Colonic mucosa (tissue), 4 donors: ENCODE data around the gene STK32C. TPM values are rescaled to one million over a fixed set of nuclear protein-coding genes. Genes with fewer than 3 reads are reported as not detected.
"Not testable (repeated sequence)": the region's sequence is repeated elsewhere in the genome, so short reads cannot be mapped to it uniquely, and the experiment has no call there.

Experiments
- DNase-seq: peaks from one replicate; pipeline ENCODE4 v3.0.0-alpha.2; 2020
- H3K27ac ChIP-seq: fragments of 200-600 bp; one replicate; pipeline ENCODE4 v1.8.0; 2021
- H3K27me3 ChIP-seq: fragments of 200-600 bp; one replicate; pipeline ENCODE4 v1.8.0; 2021
- H3K36me3 ChIP-seq: fragments of 200-600 bp; one replicate; pipeline ENCODE4 v1.8.0; 2021
- H3K4me1 ChIP-seq: fragments of 200-600 bp; one replicate; pipeline ENCODE4 v1.8.0; 2021; ENCODE audit warnings: mild to moderate bottlenecking
- H3K4me3 ChIP-seq: fragments of 200-600 bp; one replicate; pipeline ENCODE4 v1.8.0; 2021
- H3K9ac ChIP-seq, 2 donors: one replicate each; pipeline ENCODE4 v1.7.0; 2013; ENCODE audit warnings: control low read depth in 2 of 2, low read depth in 2 of 2, low read length in 2 of 2
- H3K9me3 ChIP-seq: fragments of 200-600 bp; one replicate; pipeline ENCODE4 v1.8.0; 2021
- CTCF ChIP-seq: fragments of 200-600 bp; IDR thresholded peaks from one replicate; pipeline ENCODE4 v1.8.0; 2022; ENCODE audit warnings: antibody characterized with exemption, mild to moderate bottlenecking
- intact Hi-C: fragments of 100-400 bp; cut with DNase I; formaldehyde crosslinking; loops from one replicate; pipeline ENCODE4 v1.14.1; 2022
- total RNA-seq, 2 donors: library from RNA; stranded (reverse); fragmentation: NEBNext Ultra II Directional in 1 of 2; extraction: Animal tissue kit (Norgen Biotek cat#: 25700) in 1 of 2; gene quantifications; one replicate each; pipeline ENCODE4 v1.2.1, GENCODE V29; 2021
- donor health status: healthy.
- donor health status: DM: no; HTN: no; CAD: no.
- donor health status: DM: no; HTN: no; CAD: no.

STK32C gene
- total RNA-seq, 2 donors from 2014 or later = 9.2 to 14.5 TPM

GRCh38 chr10:132271458-132272230 is 36.1 kb downstream of the STK32C start:
- Histone ChIP-seq H3K9ac (peak overlapping the region in 1 of 2 donors; percentile 18), H3K4me1 (no peaks in the 10 kb centered on the region), H3K27ac (no peak overlapping the region), H3K27me3 (no peaks in the 10 kb centered on the region), H3K9me3 (no peaks in the 10 kb centered on the region), H3K4me3 (no peak overlapping the region), H3K36me3 (no peaks in the 10 kb centered on the region)
- intact Hi-C loops = no loop called here
- DNase-seq = no peak
- no peak for TF ChIP-seq CTCF

GRCh38 chr10:132270721-132271457 is 36.9 kb downstream of the STK32C start:
- Histone ChIP-seq H3K4me1 (no peaks in the 10 kb centered on the region), H3K27ac (no peak overlapping the region), H3K4me3 (no peak overlapping the region), H3K27me3 (no peaks in the 10 kb centered on the region), H3K36me3 (no peaks in the 10 kb centered on the region), H3K9me3 (no peaks in the 10 kb centered on the region), H3K9ac (no peak overlapping the region)
- intact Hi-C loops = no loop called here
- no peak for TF ChIP-seq CTCF
- no peak for DNase-seq

- no peak for DNase-seq
These were observed 37.5 kb downstream of the STK32C start for GRCh38 chr10:132270256-132270655.

GRCh38 chr10:132269266-132270230 is 38.2 kb downstream of the STK32C start:
- H3K9me3 ChIP-seq = no peaks in the 10 kb centered on the region
- no peaks in the 10 kb centered on the region for H3K36me3 ChIP-seq
- DNase-seq = no peak
- H3K27me3 ChIP-seq = no peaks in the 10 kb centered on the region
- H3K27ac ChIP-seq = no peak overlapping the region
- no peak for TF ChIP-seq CTCF
- no peak overlapping the region for H3K9ac ChIP-seq
- no peaks in the 10 kb centered on the region for H3K4me1 ChIP-seq
- no peak overlapping the region for H3K4me3 ChIP-seq
- intact Hi-C loops = no loop called here

More at GRCh38 chr10:132270256-132270655, 37.5 kb downstream of the STK32C start:
- TF ChIP-seq CTCF = no peak
- Histone ChIP-seq H3K4me3 (no peak overlapping the region), H3K27ac (no peak overlapping the region), H3K9me3 (no peaks in the 10 kb centered on the region), H3K27me3 (no peaks in the 10 kb centered on the region), H3K36me3 (no peaks in the 10 kb centered on the region), H3K4me1 (no peaks in the 10 kb centered on the region), H3K9ac (no peak overlapping the region)
- intact Hi-C loops = no loop called here

GRCh38 chr10:132267916-132268315 is 39.8 kb downstream of the STK32C start:
- H3K27me3 ChIP-seq, DNase-seq, H3K4me3 ChIP-seq, H3K36me3 ChIP-seq, H3K27ac ChIP-seq, H3K9ac ChIP-seq, H3K9me3 ChIP-seq, intact Hi-C loops, H3K4me1 ChIP-seq: not testable (repeated sequence)
